HG03025 (cell line): ENCODE measurements around the gene PTPRT.

Source experiments
- ATAC-seq: cut with Tn5 transposase; IDR thresholded peaks from one replicate; pipeline ENCODE4 v1.9.1; 2021; ENCODE audit warnings: mild to moderate bottlenecking, moderate library complexity; ENCODE audit not compliant: unreplicated experiment, low FRiP score

The PTPRT gene

DNA sequence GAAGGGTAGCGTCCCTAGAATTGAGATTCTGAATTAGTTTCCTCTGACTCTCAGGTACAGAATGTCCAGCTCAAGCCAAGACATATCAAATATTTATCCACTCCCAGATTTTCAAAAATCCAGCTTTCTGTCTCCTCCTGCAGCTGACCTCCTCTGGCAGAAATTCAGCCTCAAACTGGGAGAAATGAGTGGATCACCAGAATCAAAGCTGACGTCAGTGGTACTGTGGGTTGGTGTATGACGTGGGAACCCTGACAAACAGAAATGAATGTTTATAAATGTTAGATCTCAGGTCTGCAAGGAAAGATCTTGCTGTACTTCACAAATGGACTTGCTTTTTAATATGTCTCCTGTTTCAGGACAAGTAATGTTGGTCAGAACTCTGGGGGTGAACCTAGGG is 595.0 kb downstream of the PTPRT start:
- no peak for ATAC-seq

GRCh38 chr20:42594011-42594410 is 595.7 kb downstream of the PTPRT start:
- no peak for ATAC-seq

GRCh38 chr20:42589976-42590639 is 599.6 kb downstream of the PTPRT start:
- no peak for ATAC-seq

GRCh38 chr20:42588847-42589246 is 600.9 kb downstream of the PTPRT start:
- ATAC-seq, result no peak

GRCh38 chr20:42587427-42587826 is 602.3 kb downstream of the PTPRT start:
- ATAC-seq, result no peak

DNA sequence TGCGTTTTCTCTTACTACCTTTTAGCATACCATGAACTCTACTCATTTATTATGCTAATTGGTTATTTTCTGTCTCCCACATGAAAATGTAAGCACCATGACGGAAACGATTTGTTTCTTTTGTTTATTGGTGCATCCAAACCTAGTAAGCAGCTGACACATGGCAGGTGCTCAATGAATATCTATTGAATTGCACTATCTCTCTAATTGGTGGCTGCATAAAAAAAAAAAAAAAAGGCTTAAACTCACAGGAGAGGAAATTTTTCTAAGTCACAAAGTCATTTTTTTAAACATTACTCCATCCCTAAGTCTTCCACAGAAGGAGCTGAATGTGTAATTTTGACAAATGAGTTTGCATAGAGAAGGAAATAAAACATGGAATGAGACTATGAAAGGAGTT is 608.4 kb downstream of the PTPRT start:
- no peak for ATAC-seq

GRCh38 chr20:42576167-42576566 is 613.5 kb downstream of the PTPRT start:
- ATAC-seq, result no peak

GRCh38 chr20:42572320-42573016 is 617.2 kb downstream of the PTPRT start:
- ATAC-seq, result no peak

DNA sequence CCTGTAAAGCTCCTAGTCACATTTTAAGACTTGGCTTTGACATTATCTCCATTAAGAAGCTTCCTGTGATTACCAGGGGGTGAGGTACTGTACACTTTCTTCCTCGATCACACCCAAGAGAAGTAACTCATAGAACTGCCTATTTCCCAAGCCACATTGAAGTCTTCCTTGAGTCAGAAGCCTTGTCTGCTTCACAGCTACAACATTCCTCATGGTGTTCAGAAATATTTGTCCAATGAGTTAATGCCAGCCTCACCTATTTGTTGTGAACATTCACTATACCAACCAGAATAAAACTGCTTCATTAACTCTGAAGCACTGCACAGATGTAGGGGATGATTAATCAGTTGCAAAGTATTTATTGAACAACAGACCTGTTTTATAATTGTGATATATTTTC is 622.3 kb downstream of the PTPRT start:
- ATAC-seq, result no peak

- ATAC-seq, result no peak
Observed at GRCh38 chr20:42565235-42565995, 624.3 kb downstream of the PTPRT start.

DNA sequence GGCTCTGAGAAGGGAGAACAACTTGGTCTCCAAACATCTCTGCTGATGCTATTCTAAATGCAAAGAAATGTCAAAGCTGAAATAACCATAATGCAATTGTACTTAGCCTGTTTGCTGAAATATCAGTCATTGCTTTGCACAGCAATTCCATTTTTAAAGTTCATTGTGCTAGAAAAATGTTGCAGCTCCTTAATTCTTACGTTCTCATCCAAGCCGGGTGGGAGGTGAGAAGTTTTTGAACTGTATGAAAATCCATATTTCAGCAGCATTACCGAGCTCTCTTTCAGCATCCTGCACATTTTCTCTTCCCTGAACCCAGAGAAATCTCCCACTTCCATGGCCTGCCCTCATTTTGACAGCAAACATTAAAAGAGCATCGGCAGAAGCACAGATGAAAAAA is 630.0 kb downstream of the PTPRT start:
- no peak for ATAC-seq

DNA sequence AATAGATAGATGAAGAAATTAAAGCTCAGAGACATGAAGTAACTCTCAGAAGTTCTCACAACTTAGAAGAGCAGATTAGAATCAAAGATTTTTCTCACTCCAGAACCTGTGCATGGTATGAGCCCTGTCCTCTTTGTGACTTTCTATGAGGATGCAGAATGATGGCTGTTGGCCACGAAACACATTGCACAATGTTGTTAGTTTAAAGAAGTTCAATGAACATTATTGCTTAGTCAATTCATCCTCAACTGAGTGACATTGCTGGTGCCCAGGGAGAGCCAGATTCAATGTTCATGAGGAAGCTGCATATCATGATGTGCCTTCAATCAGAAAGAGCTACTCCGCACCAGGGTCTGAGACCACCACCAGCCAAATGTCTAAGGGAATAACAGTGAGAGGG is 633.1 kb downstream of the PTPRT start:
- ATAC-seq, result no peak

- ATAC-seq, result no peak
Observed at GRCh38 chr20:42553374-42553773, 636.3 kb downstream of the PTPRT start.

GRCh38 chr20:42549496-42549895 is 640.2 kb downstream of the PTPRT start:
- ATAC-seq, result no peak

DNA sequence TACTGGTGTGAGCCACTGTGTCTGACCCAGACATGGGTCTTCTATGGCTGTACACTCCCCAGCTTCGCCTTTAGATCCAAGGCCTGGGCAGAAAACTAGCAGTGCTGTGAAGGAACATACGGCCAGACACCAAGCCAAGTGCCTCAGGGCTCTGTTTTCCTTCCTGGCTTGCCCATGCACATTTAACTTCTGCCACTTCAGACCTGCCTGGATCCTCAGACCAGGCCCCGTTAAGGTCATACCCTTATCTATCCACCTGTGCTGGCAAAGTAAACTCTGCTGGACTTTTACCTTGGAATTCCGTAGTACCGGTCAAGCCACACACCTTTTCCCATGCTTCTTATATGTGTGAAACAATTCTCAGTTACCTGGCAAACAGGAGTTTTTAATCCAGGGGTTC is 644.8 kb downstream of the PTPRT start:
- no peak for ATAC-seq

DNA sequence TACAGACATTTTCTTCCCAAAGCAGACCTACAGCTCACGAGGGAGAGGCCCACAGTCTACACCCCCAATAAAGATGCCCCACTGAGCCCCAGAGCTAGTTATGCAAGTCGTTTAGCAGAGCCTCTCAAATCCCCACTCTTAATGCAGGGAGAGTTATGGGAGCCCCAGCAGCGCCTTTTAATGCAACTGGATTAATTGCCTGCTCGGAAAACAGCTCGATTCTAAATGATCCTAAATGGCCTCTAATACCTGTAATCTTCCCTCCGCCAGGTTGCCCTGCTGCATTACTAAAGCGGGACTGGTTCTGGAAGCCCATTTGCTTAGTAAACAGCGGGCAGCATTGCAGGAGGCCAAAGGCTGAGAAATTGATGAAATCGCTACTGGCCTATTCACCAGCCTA is 656.9 kb downstream of the PTPRT start:
- ATAC-seq, result no peak

DNA sequence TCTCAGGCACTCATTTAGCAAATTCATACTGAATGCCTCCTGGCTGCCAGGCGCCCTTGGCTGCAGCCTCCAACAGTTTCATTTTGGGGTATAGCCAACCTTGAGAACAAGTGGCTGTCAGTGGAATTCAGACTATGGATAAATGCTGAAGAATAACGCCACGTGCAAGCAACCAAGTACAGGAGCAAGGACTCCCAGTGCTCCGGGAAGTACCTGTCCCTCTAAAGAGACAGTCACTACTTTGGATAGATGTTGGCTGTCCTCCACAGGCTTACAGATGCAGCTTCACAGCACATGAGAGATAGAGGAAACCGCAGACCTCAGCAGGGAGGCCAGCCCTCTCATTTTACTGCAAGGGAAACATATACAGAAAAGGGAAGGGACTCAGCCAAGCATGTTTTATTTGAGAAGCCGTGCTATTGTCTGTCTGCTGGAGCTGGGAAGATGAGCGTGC is 658.2 kb downstream of the PTPRT start:
- no peak for ATAC-seq

DNA sequence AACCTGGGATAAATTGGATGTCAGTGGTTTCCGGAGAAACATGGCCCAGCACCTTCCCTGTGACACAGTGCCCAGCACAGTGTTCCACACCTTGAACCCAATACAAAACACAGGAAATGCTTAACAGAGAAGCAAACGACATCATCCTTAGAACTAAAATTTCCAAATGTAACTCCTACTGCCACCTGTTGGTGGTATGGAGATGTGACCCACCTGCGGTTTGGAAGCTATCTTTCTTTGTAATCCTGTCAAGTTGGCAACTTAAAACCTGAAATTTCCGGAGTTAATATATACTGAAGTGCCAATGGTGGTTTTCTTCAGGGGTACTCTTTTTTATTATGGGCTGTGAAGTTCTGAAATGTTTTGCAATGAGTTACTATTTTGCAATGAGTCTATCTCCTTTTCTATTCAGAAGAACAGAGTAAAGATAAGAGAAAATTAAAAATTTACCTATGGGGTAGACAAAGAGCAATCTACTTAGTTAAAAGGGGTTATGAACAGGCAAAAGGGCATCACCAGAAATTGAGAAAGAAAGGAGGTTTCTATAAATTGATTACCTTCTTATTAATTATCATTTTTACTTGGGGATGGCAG is 658.8 kb downstream of the PTPRT start:
- no peak for ATAC-seq

DNA sequence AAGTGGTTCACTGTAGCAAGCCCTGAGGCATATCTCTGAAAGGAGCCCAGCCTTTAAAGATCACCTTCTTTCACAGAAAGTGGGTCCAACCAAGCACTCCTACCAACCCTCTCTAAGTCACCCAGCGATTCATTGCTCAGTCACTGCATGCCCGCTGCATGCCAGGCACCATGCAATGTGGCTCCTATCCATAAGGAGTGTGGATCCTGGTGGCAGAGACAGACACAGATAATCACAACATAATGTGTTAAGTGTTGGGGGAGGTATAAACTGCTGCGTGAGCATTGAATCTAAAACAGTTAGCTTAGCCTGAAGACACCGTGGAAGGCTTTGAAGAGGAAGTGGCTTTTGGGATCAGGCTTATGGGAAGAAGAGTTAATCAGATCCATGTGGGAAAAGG is 659.5 kb downstream of the PTPRT start:
- no peak for ATAC-seq

GRCh38 chr20:42524058-42524457 is 665.6 kb downstream of the PTPRT start:
- no peak for ATAC-seq

- ATAC-seq, result no peak
Observed at GRCh38 chr20:42516692-42517091, 673.0 kb downstream of the PTPRT start.
